CD14-positive monocyte (primary cell): ENCODE results near the gene DGKQ. TPM values are rescaled to one million over a fixed set of nuclear protein-coding genes. Genes with fewer than 3 reads are reported as not detected.
A peak's percentile ranks its signal among the peaks of the same experiment; 100 is the strongest.

Experiments used
- DNase-seq, 3 donors: peaks; one replicate each; pipeline ENCODE4 v3.0.0-alpha.2; 2011 to 2022
- H2AFZ ChIP-seq: 2 replicates; pipeline ENCODE4 v1.6.0; 2012; ENCODE audit warnings: mild to moderate bottlenecking, low read depth, low read length, inconsistent platforms; ENCODE audit not compliant: insufficient read depth, poor library complexity, severe bottlenecking
- H3K27ac ChIP-seq, 2 donors: 1 replicate in 1 of 2; 2 replicates in 1 of 2; pipeline ENCODE4 v1.5.1; 2012 to 2013; ENCODE audit warnings: low read length in 2 of 2, control low read depth in 1 of 2, inconsistent platforms in 1 of 2, low read depth in 1 of 2, mild to moderate bottlenecking in 1 of 2
- H3K27me3 ChIP-seq, 2 donors: one replicate each; pipeline versions ENCODE4 v1.6.0 to v1.6.1; 2011 to 2013; ENCODE audit warnings: low read length in 2 of 2; ENCODE audit not compliant: control insufficient read depth in 2 of 2, insufficient read depth in 2 of 2
- H3K36me3 ChIP-seq, 2 donors: replicated peaks in 1 of 2; 1 replicate in 1 of 2; 2 replicates in 1 of 2; pipeline versions ENCODE4 v1.5.1 to v1.6.1; 2012 to 2013; ENCODE audit warnings: low read length in 2 of 2, control low read depth in 1 of 2, inconsistent platforms in 1 of 2, mild to moderate bottlenecking in 1 of 2; ENCODE audit not compliant: insufficient read depth in 2 of 2, control insufficient read depth in 1 of 2
- H3K4me1 ChIP-seq, 2 donors: 1 replicate in 1 of 2; 2 replicates in 1 of 2; pipeline versions ENCODE4 v1.5.1 to v1.6.1; 2012 to 2013; ENCODE audit warnings: low read length in 2 of 2, control low read depth in 1 of 2, inconsistent platforms in 1 of 2, mild to moderate bottlenecking in 1 of 2, moderate library complexity in 1 of 2; ENCODE audit not compliant: insufficient read depth in 2 of 2, control insufficient read depth in 1 of 2
- H3K4me2 ChIP-seq: replicated peaks from 2 replicates; pipeline ENCODE3; 2012; ENCODE audit warnings: low read length, moderate library complexity, mild to moderate bottlenecking; ENCODE audit not compliant: poor library complexity, severe bottlenecking; ENCODE audit errors: extremely low read depth
- H3K4me3 ChIP-seq, 3 experiments: fragments of 200-600 bp in 1 of 3; sonication (generic) in 1 of 3; replicated peaks in 1 of 3; 1 replicate in 2 of 3; 2 replicates in 1 of 3; pipeline ENCODE4 v1.5.1; 2011 to 2013; ENCODE audit warnings: low read length in 3 of 3, mild to moderate bottlenecking in 3 of 3, control low read depth in 2 of 3, low read depth in 2 of 3, inconsistent platforms in 1 of 3, moderate library complexity in 1 of 3
- H3K79me2 ChIP-seq: 2 replicates; pipeline ENCODE4 v1.6.0; 2012; ENCODE audit warnings: mild to moderate bottlenecking, control low read depth, inconsistent platforms, low read length, moderate library complexity; ENCODE audit not compliant: insufficient read depth
- H3K9ac ChIP-seq: 2 replicates; pipeline ENCODE4 v1.6.0; 2017; ENCODE audit warnings: low read length, mild to moderate bottlenecking; ENCODE audit not compliant: insufficient read depth, poor library complexity, severe bottlenecking
- H3K9me3 ChIP-seq, 2 donors: replicated peaks in 1 of 2; 1 replicate in 1 of 2; 2 replicates in 1 of 2; pipeline versions ENCODE4 v1.5.1 to v1.6.1; 2012 to 2013; ENCODE audit warnings: low read length in 2 of 2, control low read depth in 1 of 2; ENCODE audit not compliant: control insufficient read depth in 1 of 2, insufficient read depth in 1 of 2
- H4K20me1 ChIP-seq: 2 replicates; pipeline ENCODE4 v1.6.0; 2012; ENCODE audit warnings: mild to moderate bottlenecking, low read length, control low read depth, moderate library complexity; ENCODE audit not compliant: insufficient read depth
- H3K27ac Mint-ChIP-seq, 7 donors: one replicate each; pipeline ENCODE4 v1.8.0; 2020; ENCODE audit warnings: mild to moderate bottlenecking in 7 of 7, mixed read lengths in 7 of 7, moderate library complexity in 6 of 7, inconsistent platforms in 2 of 7
- H3K27me3 Mint-ChIP-seq, 3 donors: one replicate each; pipeline ENCODE4 v1.8.0; 2021 to 2022; ENCODE audit warnings: low read depth in 3 of 3, mild to moderate bottlenecking in 3 of 3, mixed read lengths in 3 of 3, moderate library complexity in 3 of 3, inconsistent platforms in 1 of 3
- H3K36me3 Mint-ChIP-seq, 2 donors: one replicate each; pipeline ENCODE4 v1.8.0; 2020; ENCODE audit warnings: mixed read lengths in 2 of 2, inconsistent platforms in 1 of 2, mild to moderate bottlenecking in 1 of 2
- H3K4me1 Mint-ChIP-seq: one replicate; pipeline ENCODE4 v1.8.0; 2020; ENCODE audit warnings: mild to moderate bottlenecking, mixed read lengths
- H3K4me3 Mint-ChIP-seq, 2 donors: one replicate each; pipeline ENCODE4 v1.8.0; 2020; ENCODE audit warnings: mild to moderate bottlenecking in 2 of 2, mixed read lengths in 2 of 2, moderate library complexity in 1 of 2
- H3K9me3 Mint-ChIP-seq, 7 donors: one replicate each; pipeline ENCODE4 v1.8.0; 2020 to 2022; ENCODE audit warnings: mixed read lengths in 7 of 7, mild to moderate bottlenecking in 6 of 7, moderate library complexity in 6 of 7, inconsistent platforms in 2 of 7
- WGBS: methylation state at CpG from one replicate; pipeline ENCODE4 v1.1.5; 2013; ENCODE audit warnings: missing lambda C conversion rate; ENCODE audit not compliant: insufficient coverage; 5-methylcytosine and 5-hydroxymethylcytosine counted together
- intact Hi-C, 2 donors: fragments of 100-400 bp; cut with micrococcal nuclease; formaldehyde crosslinking; loops; one replicate each; pipeline versions ENCODE4 v1.15.0 to v1.15.1; 2023
- polyA plus RNA-seq, 3 donors: library from polyadenylated mRNA; depleted of rRNA in 1 of 3; unstranded in 2 of 3; stranded (reverse) in 1 of 3; fragments of 300-500 nt in 2 of 3; fragments of >200 nt in 1 of 3; fragmentation: Illumina TruSeq in 2 of 3; gene quantifications; 1 replicate in 2 of 3; 2 replicates in 1 of 3; pipeline ENCODE4 v1.2.3, GENCODE V29; 2012 to 2021
- TF ChIP-seq, protein P1 (sequence below): fragments of 200-600 bp; IDR thresholded peaks from one replicate; pipeline ENCODE4 v1.8.0; 2022; ENCODE audit warnings: antibody characterized with exemption, mild to moderate bottlenecking

The DGKQ gene
- polyA plus RNA-seq, 3 donors, result 0.58 to 23.1 (median 2.4) TPM

DNA sequence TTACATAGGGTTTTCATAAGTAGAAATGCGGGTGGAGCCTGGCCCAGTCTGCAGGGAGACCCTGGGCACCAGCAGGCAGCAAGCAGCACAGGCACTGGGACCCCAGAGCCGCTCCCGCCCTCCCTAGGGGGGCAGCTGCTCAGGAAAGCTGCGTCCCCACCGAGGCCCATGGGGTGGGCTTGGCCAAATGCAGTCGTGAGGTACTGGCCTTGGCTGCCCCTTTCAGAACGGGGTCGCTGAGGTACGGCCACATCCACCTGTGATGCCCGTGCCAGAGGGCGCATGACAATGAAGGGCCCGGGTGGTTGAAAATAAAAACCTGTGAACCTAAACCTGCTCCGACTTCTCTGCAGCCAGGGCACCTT, 24.5 kb downstream of the DGKQ start:
- no peaks in the 10 kb centered on the region for H3K4me1 ChIP-seq
- H3K36me3 ChIP-seq, result peaks cover 13 to 34% of the 10 kb centered on the region in 2 donors
- peaks cover 0 to 14% (median 2%) of the 10 kb centered on the region in 3 donors for H3K27me3 Mint-ChIP-seq
- H2AFZ ChIP-seq, result no peak overlapping the region
- H3K4me3 Mint-ChIP-seq, result no peak overlapping the region
- H3K9ac ChIP-seq, result no peak overlapping the region
- peaks cover 0 to 5% (median 0%) of the 10 kb centered on the region in 7 donors for H3K9me3 Mint-ChIP-seq
- peaks cover 3% of the 10 kb centered on the region for H3K4me1 Mint-ChIP-seq
- H3K9me3 ChIP-seq, result no peaks in the 10 kb centered on the region
- peaks cover 54% of the 10 kb centered on the region for H4K20me1 ChIP-seq
- H3K4me3 ChIP-seq, result no peak overlapping the region
- H3K27ac ChIP-seq, result no peak overlapping the region
- H3K36me3 Mint-ChIP-seq, result peaks cover 33 to 41% of the 10 kb centered on the region in 2 donors
- no peak for DNase-seq
- intact Hi-C loops, result no loop called here
- peaks cover 10% of the 10 kb centered on the region for H3K79me2 ChIP-seq
- WGBS, result 96% methylated on average over 12 of the region's 13 CpGs
- H3K27ac Mint-ChIP-seq, result peak overlapping the region in 1 of 7 donors; percentile 62
- H3K4me2 ChIP-seq, result no peak overlapping the region
- TF ChIP-seq, protein P1, sequence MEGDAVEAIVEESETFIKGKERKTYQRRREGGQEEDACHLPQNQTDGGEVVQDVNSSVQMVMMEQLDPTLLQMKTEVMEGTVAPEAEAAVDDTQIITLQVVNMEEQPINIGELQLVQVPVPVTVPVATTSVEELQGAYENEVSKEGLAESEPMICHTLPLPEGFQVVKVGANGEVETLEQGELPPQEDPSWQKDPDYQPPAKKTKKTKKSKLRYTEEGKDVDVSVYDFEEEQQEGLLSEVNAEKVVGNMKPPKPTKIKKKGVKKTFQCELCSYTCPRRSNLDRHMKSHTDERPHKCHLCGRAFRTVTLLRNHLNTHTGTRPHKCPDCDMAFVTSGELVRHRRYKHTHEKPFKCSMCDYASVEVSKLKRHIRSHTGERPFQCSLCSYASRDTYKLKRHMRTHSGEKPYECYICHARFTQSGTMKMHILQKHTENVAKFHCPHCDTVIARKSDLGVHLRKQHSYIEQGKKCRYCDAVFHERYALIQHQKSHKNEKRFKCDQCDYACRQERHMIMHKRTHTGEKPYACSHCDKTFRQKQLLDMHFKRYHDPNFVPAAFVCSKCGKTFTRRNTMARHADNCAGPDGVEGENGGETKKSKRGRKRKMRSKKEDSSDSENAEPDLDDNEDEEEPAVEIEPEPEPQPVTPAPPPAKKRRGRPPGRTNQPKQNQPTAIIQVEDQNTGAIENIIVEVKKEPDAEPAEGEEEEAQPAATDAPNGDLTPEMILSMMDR, result no peak
- H3K27me3 ChIP-seq, result peaks cover 0 to 4% of the 10 kb centered on the region in 2 donors

DNA sequence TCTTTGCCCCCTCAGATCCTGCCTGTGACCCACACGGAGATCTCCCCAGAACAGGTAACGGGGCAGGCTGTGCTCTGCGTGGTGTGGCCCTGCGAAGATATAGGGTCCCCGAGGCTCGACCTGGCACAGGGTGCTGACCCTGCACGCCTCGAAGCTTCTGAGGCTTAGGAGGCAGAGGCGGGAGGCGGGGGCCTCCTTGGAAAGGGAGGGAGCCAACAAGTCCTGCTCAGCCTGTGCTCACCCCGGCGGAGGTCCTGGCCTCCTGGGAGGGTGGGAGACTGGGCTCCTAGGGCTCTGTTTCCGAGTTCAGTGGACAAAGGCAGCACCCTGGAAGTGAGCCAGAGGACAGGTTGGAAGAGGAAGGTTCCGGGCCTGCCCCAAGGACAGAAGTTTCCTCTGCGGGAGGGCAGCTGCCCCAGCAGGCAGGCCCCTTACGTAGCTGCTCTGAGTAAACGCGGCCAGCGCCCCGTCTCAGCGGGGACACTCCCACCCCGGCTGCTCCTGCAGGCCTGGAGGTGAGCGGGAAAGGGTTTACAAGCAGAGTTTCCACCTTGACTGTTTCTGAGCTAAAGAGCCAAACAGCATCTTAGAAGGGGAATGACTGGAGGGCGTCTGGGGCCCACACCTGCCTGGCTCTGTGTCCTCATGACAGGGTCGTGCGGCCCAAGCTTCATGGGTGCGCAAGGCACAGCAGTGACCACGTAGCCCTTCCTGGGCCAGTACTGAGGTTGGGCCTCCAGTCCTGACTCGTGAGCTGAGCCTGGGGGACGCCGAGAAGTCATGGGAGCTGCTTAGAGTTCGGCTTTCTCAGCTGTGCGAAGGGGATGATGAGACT, 25.1 kb downstream of the DGKQ start:
- 93% methylated on average over 29 of the region's 33 CpGs for WGBS
- TF ChIP-seq, protein P1, result no peak
- H3K9me3 ChIP-seq, result no peaks in the 10 kb centered on the region
- H3K9me3 Mint-ChIP-seq, result peaks cover 0 to 5% (median 0%) of the 10 kb centered on the region in 7 donors
- H3K27me3 Mint-ChIP-seq, result peaks cover 0 to 14% (median 2%) of the 10 kb centered on the region in 3 donors
- DNase-seq, result no peak
- H3K27ac Mint-ChIP-seq, result peak overlapping the region in 1 of 7 donors; percentile 62
- H3K27me3 ChIP-seq, result peaks cover 0 to 4% of the 10 kb centered on the region in 2 donors
- peaks cover 31 to 41% of the 10 kb centered on the region in 2 donors for H3K36me3 Mint-ChIP-seq
- peaks cover 54% of the 10 kb centered on the region for H4K20me1 ChIP-seq
- intact Hi-C loops, result no loop called here
- H3K4me1 Mint-ChIP-seq, result peaks cover 3% of the 10 kb centered on the region
- no peak overlapping the region for H3K9ac ChIP-seq
- peaks cover 10% of the 10 kb centered on the region for H3K79me2 ChIP-seq
- no peak overlapping the region for H2AFZ ChIP-seq
- H3K4me3 Mint-ChIP-seq, result no peak overlapping the region
- H3K36me3 ChIP-seq, result peaks cover 14 to 34% of the 10 kb centered on the region in 2 donors
- no peak overlapping the region for H3K4me2 ChIP-seq
- H3K4me1 ChIP-seq, result no peaks in the 10 kb centered on the region
- H3K4me3 ChIP-seq, result no peak overlapping the region
- H3K27ac ChIP-seq, result no peak overlapping the region
